Measurements from ENCODE around the gene GLYR1.

GRCh38 chr16:4869147-4869805, 22.2 kb upstream of the GLYR1 start:
- no peak for TF ChIP-seq EZH2 (IDR thresholded peaks at IDR 0.05; ENCODE audit: low read length)
- no peak for TF ChIP-seq CTCF (optimal IDR thresholded peaks at IDR 0.05 in 1 of 3, IDR thresholded peaks at IDR 0.05 in 1 of 3, conservative IDR thresholded peaks at IDR 0.05 in 1 of 3; ENCODE audit: extremely low read depth in 1 of 3, insufficient read depth in 2 of 3, low read length in 3 of 3)
